Measurements from ENCODE around the gene SAA1.
"Not testable (repeated sequence)": the region's sequence is repeated elsewhere in the genome, so short reads cannot be mapped to it uniquely, and the experiment has no call there.

SAA1 gene

DNA sequence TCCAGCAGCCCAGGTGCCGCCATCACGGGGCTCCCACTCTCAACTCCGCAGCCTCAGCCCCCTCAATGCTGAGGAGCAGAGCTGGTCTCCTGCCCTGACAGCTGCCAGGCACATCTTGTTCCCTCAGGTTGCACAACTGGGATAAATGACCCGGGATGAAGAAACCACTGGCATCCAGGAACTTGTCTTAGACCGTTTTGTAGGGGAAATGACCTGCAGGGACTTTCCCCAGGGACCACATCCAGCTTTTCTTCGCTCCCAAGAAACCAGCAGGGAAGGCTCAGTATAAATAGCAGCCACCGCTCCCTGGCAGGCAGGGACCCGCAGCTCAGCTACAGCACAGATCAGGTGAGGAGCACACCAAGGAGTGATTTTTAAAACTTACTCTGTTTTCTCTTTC lies at the start of gene SAA1:
SAA1 (plus strand) TSS at position 316 of the 400 bp plus-strand sequence. CDS start 624 bp downstream, outside the sequence.
- DNase-seq, result no peak

- no peak for DNase-seq
These were observed 44.7 kb upstream of the SAA1 start for GRCh38 chr11:18221274-18221876.

DNA sequence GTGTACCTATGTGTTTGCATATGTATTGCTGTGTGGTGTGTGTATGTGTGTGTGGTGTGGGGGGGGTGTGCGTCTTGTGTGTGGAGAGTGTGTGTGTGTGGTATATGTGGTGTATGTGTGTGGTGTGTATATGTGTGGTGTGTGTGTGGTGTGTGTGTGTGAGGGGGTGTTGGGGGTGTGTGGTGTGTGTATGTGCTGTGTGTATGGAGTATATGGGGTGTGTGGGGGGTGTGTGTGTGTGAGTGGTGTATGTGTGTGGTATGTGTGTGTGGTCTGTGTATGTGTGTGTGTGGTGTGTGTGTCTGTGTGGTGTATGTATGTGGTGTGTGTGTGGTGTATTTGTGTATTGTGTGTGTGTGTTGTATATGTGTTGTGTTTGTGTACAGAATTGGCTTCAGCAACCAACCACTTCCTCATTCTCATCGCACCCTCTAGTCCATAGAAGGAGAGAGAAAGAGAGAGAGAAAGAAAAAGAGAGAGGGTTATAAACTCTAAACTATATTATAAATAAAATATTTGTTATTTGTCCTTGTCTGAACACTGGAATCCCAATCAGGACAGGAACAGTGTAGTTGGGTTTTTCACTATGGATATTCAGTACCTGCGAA lies 43.1 kb upstream of the SAA1 start:
- no peak for DNase-seq

DNA sequence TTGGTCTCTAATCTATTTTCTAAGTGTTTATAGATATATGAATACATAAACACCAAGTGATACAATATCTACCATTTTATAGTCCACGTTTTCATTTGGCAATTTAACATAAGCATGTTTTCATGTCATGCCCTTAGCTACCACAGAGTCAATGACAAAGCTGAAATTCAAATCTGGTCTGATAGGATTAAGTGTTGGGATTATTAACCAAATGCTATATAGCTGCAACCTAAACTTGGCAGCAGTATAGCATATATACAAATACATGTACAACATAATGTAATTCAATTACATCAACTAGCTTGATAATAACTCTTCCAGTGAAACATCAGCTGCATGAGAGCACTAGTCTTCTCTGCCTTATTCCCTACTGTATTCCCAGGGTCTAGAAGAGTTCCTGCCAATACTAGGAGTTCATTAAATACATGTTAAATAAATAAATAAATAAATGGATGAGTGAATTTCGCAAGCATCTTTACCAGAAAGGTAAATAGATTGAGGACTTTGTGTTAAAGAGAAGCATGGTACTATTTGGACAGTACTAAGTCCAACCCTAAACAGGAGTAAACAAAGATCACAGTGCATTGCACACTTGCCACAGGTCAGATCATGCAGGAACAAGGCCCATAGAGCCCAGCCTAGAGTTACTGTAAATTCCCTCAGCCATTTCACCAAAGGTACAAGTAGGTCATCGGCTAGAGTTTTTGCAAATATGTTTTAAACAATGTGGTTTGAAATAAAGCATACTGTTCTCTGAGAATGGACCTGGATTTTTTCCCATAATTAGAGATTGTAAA lies 42.3 kb upstream of the SAA1 start:
- no peak for DNase-seq

GRCh38 chr11:18225913-18226312 lies 40.2 kb upstream of the SAA1 start:
- no peak for DNase-seq

DNA sequence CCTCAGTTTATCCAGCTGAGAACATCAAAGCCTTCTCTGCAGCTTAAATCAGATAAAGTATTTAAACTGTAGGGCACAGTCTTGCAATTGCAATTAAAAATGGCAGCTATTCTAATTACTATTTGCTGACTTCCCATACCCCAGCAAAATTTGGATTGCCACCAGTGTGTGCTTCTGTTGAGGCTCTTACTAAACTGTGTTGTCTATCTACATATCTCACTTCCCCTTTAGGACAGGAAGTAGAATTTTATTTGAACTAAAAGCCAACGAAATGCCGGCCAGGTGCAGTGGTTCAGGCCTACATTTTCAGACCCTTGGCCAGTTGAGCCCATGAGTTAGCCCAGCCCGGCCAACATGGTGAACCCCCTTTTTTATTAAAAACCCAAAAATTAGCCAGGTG lies 36.6 kb upstream of the SAA1 start:
- no peak for DNase-seq

DNA sequence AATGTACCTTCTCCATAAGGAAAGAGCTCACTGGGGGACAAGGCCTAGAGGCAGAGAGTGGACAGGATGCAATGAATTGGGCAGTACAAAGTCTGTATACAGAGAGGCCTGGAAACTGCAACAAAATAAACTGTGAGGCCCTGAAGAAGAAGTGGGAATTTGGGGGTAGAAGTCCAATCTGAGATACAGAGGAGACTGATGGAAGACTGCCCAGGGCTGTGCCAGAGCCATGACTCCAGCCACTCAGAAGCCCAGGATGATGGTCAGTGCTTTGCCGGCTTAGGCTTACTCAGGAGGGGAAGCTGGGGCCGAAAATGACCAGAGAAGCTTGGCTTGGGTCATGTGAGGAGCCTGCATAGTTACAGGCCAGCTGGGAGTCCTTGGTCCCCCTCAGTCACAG lies 35.2 kb upstream of the SAA1 start:
- DNase-seq, result no peak

DNA sequence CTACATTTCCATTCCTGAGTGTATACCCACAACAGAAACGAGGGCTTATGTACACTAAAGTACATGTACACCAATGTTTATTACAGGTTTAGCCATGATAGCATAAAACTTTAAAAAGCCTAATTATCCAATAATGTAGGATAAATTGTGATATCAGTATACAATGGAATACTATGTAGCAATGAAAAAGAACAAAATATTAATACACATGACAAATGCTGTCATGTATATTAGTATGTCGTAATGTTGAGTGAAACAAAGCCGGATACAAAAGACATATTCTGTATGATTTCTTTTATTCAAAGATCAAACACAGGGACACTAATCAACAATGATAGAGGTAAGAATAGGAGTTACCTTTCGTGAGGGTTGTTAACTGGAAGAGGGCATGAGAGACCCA lies 32.2 kb upstream of the SAA1 start:
- no peak for DNase-seq

DNA sequence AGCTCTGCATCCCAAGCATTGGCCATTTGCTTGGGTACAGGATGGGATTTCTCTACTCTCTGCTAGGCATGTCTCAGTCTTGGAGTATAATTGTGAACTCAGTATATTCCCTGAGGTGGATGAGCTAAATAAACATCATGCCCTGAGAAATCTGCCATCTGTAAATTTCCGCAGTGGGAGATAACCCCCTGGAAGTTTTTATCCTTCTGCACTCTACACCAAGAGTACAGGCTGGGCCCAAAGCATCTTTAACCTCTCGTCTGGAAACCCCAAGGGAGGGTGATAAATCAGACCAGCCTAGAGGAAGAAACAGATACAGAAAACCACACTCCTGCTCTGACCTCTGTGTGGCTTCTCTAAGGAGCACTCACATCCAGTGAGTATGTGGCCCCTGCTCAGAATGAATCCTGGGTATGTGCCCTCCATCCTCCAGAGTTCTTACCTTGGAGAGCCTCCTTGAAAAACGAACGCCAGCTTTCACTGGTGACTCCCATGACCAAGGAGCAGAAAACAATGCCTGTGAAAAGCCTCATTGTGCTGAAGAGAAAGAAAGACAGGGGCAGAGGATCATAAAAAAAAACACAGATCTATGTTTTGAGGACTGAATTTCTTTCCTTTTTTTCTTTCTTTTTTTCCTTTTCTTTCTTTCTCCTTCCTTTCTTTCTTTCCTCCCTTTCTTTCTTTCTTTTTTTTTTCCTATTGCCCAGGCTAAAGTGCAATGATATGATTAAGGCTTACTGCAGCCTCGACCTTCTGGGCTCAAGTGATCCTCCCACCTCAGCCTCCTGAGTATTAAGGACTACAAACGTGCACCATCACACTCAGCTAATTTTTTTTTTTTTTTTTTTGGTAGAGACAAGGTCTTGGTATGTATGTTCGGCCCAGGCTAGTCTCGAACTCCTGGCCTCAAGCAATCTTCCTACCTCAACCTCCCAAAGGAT lies 30.4 kb upstream of the SAA1 start:
- DNase-seq, result no peak

DNA sequence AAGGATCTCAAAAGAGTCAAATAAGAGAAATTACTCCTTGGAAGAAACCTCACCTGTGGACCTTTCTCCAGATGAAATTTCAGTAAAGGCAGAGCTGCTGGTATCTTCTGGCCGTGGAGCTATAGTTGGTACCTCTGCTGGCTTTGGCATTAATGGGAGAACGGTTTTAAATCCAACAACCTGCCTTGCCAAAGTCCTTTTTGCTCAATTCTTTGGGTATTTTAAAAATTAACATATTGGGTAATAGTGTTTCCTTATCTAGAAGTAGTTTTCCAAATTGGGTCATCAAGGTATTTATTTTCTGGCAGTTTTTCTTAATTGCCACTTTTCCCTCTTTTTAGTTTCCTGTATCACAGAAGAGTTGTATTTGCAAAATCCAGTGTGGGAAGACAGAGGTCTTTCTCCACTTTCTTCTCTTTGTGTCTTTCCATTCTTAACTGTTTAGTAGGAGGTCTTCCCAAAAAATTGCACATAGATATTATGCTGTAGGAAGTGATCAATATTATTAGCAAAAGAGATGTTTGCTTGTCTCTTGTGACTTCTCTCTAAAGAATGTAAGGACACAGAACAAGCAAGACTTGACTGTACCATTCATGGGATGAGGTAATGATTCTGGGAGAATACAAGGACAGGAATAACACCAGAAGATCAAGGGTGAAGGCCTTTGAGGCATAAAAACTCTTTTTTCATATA lies 29.3 kb upstream of the SAA1 start, which contains the start of gene SAA4:
SAA4 (minus strand) TSS at position 139 of the 693 bp plus-strand sequence. CDS start 876 bp downstream, outside the sequence.
- no peak for DNase-seq

DNA sequence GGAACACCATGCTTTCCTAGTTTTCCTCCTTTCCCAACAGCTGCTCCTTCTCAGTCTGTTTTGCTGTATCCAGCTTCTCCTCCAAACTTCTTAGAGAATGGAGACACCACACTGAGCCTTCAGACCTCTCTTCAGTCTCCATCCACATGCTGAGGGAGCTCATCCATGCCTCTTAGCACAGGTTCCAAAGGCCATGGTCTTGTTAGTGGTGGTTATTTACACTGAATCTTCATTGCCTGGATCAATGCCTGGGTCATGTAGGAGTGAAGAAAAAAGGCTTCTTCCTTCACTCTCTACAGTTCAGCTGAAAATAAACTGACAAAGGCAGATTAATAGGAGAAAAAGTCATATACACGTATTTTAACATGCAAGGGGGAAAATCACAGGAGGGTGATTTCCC lies 26.4 kb upstream of the SAA1 start:
- DNase-seq, result no peak

DNA sequence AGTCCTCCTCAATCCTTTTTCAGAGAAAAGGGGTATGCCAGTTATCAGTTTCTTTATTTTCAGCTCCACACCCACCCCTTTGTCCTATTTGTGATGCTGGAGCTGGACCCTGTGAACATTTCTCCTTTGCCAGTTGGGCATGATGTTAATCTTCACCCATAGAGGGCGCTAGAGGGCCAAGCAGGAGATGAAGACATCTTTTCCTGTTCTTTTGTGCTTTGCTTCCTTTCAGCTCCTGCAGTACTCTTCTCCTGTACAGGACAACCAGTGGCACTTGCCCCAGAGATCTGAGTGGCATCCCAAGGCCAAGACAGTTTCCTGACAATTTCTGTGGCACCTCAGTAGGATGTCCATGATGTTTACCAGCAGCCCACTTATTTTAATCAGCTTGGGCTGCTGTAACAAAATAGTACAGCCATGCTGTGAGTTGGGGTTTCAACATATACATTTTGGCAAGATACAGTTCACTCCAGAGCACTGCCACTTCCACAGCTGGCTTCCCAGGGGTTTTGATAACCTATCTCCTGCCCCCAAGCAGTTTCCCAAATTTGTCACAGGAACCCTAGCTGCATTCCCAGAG lies 22.2 kb upstream of the SAA1 start:
- DNase-seq, result peak; percentile 1

DNA sequence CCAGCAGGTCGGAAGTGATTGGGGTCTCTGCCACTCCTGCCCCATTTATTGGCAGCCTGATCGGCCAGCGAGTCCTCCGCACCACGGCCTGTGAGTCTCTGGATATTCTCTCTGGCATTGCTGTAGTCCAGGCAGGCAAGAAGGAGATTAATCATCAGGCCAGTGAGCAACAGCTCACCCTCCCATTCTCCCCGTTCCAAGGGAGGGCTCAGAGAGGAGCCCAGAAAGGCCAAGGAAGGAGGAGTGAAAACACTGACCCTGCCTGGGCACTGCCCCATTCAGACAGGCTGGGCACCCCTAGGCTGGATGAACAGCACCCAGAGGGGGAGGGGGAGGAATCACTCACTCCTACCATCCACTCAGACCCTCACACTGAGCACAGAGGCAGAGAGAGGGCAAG lies 20.7 kb upstream of the SAA1 start:
- no peak for DNase-seq

GRCh38 chr11:18246379-18247190 lies 19.5 kb upstream of the SAA1 start:
- DNase-seq, result not testable (repeated sequence)

DNA sequence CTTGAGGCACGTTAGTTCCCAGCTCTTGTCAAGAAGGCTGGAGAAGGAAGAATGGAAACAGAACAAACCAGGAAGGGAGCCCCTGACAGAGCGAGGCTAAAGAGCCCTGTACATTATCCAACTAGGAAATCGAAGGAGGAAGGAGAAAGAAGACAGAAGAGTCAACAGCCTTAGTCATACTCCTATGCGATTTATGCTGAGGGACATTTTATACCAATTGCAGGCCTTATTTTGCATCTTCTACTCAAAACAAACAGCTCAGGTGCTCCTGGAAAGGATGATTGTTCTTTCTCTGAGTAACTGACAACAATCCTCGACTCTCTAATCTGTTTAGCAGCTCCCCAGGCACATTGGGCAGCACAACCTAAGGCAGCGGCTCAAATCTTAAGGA lies 18.9 kb upstream of the SAA1 start:
- DNase-seq, result not testable (repeated sequence)

- no peak for DNase-seq
These were observed 17.5 kb upstream of the SAA1 start, which contains the start of gene SAA2 for GRCh38 chr11:18248561-18248960. TSS of gene SAA2 (minus strand) at chr11:18248668. CDS start at chr11:18248011, 657 bp downstream.

GRCh38 chr11:18253233-18253632 lies 12.8 kb upstream of the SAA1 start:
- DNase-seq, result no peak

- DNase-seq, result no peak
These were observed 12.2 kb upstream of the SAA1 start for GRCh38 chr11:18253778-18254338.

- no peak for DNase-seq
These were observed 11.2 kb upstream of the SAA1 start for GRCh38 chr11:18254781-18255361.

DNA sequence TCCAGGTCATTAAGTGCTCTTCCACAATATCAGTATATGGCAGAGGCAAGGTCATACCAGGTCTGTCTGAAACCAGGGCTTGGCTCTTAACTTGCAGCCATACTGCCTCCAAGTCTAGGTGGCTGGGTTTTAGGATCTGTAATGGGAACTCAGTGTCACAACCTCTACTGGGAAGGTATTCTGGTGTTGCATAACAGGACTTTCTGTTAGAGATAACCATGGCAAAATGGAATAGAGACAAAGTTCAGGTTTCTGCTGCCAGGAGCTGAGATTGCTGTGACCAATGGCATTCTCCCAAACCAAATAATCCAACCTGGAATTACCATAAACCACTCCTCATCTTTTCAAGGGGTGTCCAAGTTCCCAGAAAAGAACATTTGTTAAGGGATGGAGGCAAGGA lies 6.8 kb upstream of the SAA1 start:
- DNase-seq, result no peak

Data from SHP77 treated with DMSO at 0.1 percent for 48 hours (cell line).